Bone marrow (tissue), 2 donors: ENCODE data around the gene NCS1.

ENCODE experiments used
- DNase-seq, 2 donors: peaks; one replicate each; lab custom pipeline; 2025; lab: John Stamatoyannopoulos, UW

The NCS1 gene

GRCh38 chr9:130147910-130148309 is 24.3 kb upstream of the NCS1 start:
- DNase-seq = no peak

- no peak for DNase-seq
Measured at GRCh38 chr9:130149031-130149430, 23.2 kb upstream of the NCS1 start.

DNA sequence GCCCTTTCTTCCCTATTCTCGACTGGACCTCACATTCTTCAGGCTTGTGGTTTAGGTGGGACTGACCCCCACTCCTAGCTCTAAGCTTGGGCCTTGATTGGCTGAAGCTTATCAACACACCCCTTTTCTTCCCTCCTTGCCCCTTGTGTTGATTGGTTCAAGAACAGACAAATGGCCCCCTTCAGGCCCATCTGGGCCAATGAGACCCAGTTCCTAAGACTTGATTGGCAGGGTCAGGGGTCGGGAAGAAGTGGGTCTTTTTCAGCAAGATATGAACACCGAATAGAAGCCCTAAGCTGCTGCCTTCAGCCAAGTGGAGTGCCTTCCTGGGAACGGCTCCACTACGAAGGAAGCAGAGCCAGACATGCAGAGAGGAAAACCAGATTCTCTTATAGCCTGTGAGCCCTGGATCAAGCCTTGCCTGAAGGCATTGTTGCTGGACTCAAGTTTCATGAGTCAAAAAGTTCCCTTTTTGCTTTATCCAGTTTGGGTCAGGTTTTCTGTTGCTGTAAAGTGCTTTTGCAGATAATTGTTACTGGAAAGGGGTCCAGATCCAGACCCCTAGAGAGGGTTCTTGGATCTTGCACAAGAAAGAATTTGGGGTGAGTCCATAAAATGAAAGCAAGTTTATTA is 22.4 kb upstream of the NCS1 start:
- DNase-seq = no peak

DNA sequence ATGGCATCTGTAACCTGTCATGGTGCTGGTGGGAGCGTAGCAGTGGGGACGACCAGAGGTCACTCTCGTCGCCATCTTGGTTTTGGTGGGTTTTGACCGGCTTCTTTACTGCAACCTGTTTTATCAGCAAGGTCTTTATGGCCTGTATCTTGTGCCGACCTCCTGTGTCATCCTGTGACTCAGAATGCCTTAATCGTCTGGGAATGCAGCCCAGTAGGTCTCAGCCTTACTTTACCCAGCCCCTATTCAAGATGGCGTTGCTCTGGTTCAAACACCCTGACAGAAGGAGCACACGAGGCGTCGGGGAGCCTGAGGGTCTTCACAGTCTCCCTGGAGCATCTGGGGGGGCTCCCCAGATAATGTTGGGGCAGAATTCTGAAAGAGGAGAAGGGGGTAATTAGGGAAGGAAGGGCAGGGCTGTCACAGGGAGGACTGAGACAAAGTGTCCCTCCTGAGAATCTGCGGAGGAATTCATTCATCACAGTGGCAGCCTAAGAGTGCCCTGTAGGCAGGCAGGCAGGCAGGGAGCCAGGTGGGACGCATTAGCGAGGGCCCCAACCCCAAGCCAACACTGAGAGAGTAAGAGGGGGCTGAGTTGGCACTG is 21.3 kb upstream of the NCS1 start:
- DNase-seq = no peak

DNA sequence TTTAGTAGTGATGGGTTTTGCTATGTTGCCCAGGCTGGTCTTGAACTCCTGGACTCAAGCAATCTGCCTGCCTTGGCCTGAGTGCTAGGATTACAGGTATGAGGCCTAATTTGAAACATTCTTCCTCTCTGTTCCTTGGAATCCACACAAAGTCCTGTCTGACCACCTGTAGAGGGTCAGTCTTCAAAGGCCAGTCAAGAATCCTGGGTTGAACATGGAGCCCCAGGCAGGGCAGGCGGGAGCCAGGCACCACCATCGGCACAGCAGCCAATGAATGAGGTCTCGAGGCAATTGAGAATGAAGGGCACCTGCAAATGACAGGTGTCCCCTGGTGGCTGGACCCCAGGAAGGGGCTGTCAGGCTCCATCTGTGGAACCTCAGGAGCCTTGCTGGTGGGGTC is 17.4 kb upstream of the NCS1 start:
- DNase-seq = no peak

- DNase-seq = no peak
Measured at GRCh38 chr9:130155647-130156046, 16.6 kb upstream of the NCS1 start.

DNA sequence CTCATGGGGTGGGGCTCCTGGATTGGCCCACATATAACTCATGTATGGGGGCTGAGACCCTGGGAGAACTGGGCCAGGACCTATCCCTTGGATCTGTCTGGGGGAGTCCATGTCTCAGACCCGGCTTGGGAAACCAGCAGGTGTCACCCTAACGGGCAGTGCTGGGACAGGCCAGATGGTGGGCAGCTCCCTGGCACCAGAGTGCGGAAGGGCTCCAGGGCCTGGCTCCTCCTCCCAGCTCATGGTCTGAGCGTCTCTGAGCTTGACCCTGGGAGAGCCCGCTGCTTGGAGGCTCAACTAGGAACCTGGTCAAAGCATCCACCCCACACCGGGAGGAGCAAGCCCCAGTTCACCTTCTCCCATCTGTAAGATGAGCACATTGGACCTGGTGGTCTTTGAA is 15.5 kb upstream of the NCS1 start:
- no peak for DNase-seq

DNA sequence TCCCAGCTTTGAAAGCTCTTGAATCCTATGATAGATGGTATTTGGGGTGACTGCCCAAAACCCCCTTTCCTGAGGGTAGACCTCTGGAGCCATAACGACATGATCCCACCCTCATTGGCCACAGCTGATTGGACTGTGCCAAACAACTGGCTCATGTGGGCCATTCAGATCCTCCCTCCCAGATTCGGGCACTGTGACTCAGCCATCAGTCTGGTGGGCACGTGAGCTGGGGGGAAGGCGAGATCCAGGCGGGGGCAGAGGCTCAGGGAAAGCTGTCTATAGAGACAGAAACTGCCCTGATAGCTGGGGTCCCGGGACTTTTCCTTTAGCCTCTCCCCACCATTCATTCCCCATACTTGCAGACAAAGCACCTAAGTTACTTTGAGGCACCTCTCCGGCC is 15.1 kb upstream of the NCS1 start:
- no peak for DNase-seq

GRCh38 chr9:130158001-130158400 is 14.2 kb upstream of the NCS1 start:
- no peak for DNase-seq

- DNase-seq = no peak
Measured at GRCh38 chr9:130159057-130159456, 13.1 kb upstream of the NCS1 start.

- DNase-seq = no peak
Measured at GRCh38 chr9:130159915-130160670, 12.1 kb upstream of the NCS1 start.

GRCh38 chr9:130160862-130161470 is 11.2 kb upstream of the NCS1 start:
- no peak for DNase-seq

GRCh38 chr9:130165579-130165978 is 6.6 kb upstream of the NCS1 start:
- DNase-seq = no peak

GRCh38 chr9:130166399-130166798 is 5.8 kb upstream of the NCS1 start:
- DNase-seq = no peak

GRCh38 chr9:130167927-130168326 is 4.3 kb upstream of the NCS1 start:
- DNase-seq = no peak

GRCh38 chr9:130171226-130172148 is 717 bp upstream of the NCS1 start:
- DNase-seq = no peak

GRCh38 chr9:130172858-130173665 is 858 bp downstream of the NCS1 start:
- no peak for DNase-seq

DNA sequence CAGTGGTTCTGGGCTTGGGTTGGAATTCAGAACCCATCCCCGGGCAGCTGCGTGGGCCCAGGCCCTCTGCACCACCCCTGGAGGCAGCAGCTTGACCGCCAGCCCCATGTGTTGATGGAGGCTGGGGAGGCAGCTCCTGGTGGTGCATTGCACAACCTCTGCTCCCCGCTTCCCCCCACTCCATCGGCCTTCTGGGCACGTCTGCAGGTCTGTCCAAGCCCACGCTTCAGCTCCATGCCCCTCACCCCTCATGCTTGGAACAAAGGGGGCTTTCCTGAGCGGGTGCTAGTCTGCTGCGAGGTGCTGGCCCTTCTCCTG is 1.4 kb downstream of the NCS1 start:
- DNase-seq = no peak

GRCh38 chr9:130174025-130174424 is 1.8 kb downstream of the NCS1 start:
- DNase-seq = no peak

DNA sequence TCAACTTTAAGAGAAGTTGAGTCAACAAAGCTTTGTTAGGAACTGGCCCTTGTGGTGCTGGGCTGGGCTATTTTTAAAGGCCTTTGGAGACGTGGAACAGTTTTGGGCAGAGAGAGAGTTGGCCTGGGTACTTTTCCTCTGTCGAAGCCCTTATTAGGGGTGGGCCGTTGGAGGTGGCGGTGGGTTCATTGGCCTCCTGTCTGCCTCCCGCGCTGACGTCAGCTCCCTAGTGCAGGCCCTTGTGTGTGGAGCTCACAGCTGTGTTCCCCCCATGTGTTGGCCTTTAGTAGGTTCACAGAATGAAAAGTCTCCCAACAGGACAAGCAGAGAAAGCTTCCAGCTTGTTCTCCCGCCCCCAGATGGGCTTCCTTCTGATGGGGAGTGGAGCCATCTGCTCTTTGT is 2.7 kb downstream of the NCS1 start:
- no peak for DNase-seq

GRCh38 chr9:130175355-130175754 is 3.2 kb downstream of the NCS1 start:
- DNase-seq = no peak
